HG02571 (cell line): ENCODE measurements around the gene CCDC63.
"Not testable (repeated sequence)": the region's sequence is repeated elsewhere in the genome, so short reads cannot be mapped to it uniquely, and the experiment has no call there.

Experiments used
- ATAC-seq: cut with Tn5 transposase; IDR thresholded peaks from one replicate; pipeline ENCODE4 v1.9.1; 2021; ENCODE audit warnings: mild to moderate bottlenecking, moderate library complexity; ENCODE audit not compliant: unreplicated experiment

The CCDC63 gene

GRCh38 chr12:110948041-110948440, 101.3 kb downstream of the CCDC63 start:
- ATAC-seq = no peak

- not testable (repeated sequence) for ATAC-seq
These were observed 103.7 kb downstream of the CCDC63 start for GRCh38 chr12:110950466-110950865.

- ATAC-seq = not testable (repeated sequence)
These were observed 104.1 kb downstream of the CCDC63 start for GRCh38 chr12:110950867-110951266.
